Stimulated activated CD8-positive, alpha-beta memory T cell treated with anti-CD3 and anti-CD28 coated beads, Interleukin-4, amount 100 ng/mL, for 48 hours (primary cell): ENCODE data around the gene PPP1R1B.

Experiments
- DNase-seq: peaks from one replicate; pipeline ENCODE4 v3.0.0-alpha.2; 2020

The PPP1R1B gene

DNA sequence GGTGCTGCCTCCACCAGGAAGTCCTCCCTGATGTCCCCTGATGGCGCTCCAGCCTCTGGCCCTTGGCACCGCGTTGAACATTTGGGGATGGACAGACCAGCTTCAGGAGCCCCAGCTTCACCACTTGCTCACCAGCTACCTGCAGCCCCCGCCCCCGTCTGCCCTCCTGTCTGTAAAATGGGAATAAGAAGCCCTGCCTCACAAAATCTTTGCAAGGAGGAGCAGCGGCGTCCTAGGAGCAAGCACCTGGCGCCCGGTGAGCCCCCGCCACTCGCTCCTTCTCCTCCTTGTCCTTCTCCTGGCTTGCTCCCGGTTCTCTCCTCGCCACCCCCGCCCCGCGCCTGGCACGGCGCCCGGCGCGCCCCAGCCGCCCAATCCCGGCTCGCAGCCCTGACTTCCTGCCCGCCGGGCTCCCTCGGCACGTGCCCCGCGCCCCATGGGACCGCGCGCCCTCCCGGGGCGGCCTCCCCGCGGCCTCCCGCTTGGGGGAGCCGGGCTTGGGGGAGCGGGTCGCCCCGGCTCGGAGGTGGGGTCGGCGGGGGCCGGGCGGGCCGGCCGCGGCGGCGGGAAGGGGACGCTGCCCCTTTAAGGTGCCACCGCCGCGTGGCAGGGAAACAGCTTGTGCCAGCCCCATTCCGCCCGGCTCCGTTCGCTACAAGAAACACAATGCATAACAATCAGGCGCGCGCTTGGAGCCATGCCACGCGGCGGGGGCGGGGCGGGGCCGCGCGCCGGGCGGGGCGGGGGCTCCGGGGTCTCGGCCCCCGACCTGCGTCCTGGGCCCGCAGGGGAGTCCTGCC is 9.1 kb upstream of the PPP1R1B start:
- peak; percentile 66 for DNase-seq

DNA sequence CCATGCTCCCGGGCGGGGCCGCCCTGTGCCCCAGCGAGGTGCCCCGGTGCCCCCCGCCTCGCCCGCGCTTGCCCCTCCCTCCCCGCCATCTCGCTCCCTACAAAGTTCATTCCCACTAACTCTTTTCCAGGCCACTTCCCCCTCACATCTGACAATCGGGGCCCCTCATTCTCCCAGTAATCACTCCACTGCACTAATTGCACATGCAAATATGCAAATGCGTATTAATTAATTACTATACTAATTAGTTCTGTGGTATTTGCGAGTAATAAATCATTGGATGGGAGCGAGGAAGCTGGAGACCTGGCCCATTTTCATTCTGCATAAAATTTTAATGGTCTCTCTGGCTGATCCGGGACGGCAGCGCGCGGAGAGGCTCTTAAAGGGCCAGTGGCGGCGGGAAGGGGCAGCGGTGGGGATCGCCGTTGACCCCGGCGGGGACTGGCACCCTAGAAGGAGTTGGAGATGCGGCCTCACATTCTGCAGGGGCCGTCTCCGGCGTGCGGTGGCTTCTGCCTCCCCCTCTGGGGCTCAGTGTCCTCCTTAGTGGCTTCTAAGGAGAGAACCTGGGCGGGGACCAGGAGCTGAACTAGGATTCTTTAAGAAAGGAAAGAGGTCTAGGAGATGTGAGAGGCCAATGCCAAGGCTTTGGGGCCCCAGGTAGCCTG is 8.4 kb upstream of the PPP1R1B start:
- no peak for DNase-seq

DNA sequence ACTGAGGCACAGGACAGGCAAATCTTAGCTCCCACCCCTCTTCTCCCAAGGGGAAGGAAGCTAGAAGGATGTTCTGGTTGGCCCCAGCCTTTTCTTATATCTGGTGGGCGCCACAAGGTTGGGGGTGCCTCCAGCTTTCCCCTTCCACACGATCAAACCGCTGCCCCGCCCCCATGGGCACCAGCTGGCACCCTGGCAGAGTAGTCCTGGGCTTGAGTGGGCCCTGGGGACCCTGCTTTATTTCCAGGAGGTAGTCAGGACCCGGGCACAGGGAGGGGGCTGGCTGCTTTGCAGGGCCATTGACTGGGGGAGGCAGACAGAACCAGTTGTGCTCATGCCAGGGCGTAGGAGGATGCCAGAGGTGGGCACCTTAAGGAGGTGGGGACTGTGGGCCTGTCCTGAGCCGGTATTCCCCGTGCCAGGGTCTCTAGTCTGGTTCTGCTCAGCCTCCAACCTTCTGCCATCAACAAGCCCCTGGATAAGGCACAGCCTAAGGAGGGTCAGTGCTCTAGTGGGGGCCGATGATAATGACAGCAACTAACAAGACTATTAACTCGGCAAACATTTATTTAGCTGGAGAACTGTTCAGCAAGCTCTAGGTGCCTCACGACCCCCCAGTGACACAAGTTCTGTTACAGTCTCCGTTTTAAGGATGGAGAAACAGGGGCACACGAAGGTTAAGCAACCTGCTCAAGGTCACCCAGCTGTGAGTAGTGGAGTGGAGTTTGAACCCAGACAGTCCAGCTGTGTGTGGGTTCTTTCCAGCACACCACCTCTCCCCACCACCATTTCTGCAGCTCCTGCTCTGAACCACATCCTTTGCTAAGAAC is 7.6 kb upstream of the PPP1R1B start:
- no peak for DNase-seq

DNA sequence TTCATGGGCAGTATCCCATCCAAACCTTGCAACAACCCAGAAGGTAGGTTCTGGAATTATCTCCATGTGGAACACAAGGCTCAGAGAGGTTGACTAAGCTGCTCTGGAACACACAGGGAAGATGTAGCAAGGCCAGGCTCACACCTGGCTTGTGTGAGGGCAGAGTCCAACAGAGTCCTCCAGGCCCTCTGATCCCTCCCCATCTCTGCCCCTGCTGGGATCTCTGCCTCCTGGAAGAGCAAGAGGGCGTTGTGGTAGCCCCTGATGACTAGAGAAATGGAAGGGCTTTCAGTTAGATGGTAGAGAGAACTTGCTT is 7.0 kb upstream of the PPP1R1B start:
- no peak for DNase-seq

DNA sequence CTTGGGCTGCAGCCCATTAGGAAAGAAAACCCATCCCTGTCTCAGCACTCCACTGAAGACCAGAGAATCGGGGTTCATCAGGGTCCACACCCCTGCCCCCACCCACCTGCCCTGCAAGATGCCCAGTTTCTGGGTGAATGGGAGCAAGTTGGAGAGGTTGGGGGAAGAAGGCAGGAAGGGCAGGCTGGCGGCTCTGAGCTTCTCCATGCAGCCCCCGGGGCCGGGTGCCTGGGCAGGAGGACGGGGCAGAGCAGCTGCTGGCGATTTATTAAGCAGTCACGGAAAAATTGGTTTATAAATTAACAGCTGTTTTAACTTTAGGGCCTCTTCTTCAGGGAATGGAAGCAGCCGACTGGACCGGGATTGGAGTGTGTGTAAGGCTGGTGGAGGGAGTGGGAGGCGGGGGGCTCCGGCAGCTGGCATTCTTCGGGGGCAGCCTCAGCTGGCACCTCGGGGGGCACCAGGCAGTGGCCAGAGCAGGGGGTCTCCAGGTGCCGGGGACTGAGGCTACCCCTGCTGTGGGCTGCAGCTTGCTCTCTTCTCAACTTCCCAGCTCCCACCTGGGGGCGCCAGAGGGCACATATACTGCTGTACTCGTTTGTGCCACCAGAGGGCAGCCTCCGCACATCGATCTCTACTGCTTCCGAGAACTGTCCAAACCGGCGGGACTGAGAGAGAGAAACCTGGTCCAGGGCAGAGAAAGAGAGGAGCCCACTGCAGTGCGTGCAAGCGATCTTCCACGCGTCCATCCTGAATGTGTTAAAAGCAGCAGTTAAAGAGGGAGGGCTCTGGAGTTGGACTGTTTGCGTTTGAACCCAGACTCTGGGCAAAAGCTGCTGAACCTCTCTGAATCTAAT is 5.0 kb upstream of the PPP1R1B start:
- peak; percentile 95 for DNase-seq

DNA sequence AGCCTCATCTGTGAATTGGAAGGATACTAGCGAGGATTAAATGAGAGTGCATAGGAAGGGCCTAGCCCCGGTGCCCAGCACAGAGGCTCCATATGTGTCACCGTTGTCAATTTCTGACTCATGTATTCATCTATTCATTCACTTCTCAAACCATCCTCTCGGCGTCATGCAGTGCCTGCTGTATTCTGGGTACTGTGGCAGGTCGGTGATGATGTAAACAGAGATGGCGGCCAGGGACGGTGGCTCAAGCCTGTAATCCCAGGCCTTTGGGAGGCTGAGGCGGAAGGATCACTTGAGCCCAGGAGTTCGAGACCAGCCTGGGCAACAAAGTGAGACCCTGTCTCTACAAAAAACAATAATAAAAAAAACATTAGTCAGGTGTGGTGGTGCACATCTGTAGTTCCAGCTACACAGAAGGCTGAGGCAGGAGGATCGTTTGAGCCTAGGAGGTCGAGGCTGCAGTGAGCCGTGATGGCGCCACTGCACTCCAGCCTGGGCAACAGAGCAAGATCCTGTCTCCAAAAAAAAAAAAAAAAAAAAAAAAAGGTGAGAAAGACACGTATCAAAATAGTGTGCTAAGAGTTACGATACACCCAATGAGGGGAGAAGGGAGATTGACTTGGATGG is 4.3 kb upstream of the PPP1R1B start:
- peak; percentile 65 for DNase-seq

DNA sequence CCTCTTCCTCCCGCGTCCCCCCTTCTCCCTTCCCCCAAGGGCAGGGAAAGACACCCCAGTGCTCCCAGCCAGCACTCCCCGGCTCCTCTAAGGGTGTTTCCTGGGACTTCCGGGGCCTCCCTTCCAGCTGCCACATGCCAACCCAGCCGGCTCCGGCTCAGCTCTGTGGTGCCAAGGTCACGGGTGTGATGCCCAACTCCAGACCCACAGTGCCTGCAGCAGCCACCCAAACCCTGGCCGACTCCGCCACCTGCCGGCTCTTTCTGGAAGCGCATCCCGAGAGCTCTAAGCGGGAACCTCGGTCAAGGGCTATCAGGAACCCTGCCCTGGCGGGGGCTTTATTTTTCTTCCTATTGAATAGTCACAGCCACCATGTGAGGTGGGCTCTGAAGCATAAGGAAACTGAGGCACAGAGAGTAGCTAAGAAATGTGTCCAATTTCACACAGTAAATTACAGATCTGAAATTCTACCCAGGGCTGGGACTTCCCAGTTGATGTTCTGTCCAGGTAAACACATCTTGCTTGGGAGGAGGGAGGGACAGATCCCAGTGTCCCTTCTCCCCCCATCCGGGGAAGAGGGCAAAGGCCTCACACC is 3.3 kb upstream of the PPP1R1B start:
- DNase-seq, result peak; percentile 97

DNA sequence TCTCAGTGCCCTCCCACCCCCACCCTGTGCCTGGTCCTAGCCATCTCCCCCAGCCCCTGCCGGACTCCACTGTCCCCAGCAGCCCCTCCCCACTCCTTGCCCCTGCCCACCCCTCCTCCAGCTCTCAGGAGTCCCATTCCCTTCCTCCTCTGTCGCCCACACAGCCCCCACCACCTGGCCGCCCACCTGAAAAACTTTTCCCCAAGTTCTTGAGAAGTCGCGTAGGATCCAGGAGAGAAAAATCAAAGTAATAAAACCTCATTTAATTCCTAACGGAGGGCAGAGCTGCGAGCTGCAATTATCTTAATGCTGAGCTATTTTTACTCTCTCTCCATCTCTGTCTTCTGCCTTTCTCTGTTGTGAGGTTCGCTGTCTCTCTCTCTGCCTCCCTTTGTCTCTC is 2.4 kb upstream of the PPP1R1B start:
- DNase-seq, result no peak

DNA sequence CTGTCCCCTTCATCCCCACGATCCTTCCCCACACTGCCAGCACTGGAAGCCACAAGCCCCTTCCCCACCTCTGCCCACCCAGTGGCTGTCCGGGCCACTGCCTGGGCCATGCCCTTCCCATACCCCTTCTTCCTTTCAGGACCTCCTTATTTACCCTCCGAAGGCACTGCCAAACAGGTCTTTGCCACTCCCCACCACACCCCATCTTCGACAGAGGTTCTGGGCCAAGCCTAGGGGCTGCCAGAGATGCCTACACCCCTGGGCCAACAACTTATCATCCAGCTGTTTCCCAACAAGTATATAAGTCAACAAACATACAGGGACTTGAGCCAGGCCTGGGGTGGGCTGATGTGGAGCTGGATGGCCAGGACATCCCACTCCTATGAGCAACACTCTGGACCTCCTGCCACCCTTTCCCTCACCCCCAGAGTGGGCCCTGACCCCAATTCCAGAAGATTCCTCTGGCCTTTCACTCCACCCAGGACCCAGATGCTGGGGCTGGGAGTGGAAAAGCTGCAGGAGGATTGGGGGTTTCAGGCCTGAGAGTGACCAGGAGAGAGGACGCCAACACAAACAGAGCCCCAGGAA is 1.5 kb upstream of the PPP1R1B start:
- DNase-seq, result no peak

DNA sequence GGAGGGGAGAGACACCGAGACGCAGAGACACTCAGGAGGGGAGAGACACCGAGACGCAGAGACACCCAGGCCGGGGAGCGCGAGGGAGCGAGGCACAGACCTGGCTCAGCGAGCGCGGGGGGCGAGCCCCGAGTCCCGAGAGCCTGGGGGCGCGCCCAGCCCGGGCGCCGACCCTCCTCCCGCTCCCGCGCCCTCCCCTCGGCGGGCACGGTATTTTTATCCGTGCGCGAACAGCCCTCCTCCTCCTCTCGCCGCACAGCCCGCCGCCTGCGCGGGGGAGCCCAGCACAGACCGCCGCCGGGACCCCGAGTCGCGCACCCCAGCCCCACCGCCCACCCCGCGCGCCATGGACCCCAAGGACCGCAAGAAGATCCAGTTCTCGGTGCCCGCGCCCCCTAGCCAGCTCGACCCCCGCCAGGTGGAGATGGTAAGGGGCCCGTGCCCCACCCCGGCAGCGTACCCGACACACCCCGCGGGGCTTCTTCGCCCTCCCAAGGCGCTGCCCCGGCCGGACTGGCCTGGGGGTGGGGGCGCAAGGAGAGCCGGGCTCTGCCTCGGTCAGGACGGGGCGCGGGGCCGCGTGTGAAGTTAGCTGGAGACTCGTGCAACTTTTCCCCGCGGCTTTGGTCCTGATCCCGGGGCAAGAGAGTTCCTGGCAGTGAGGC is 427 bp downstream of the PPP1R1B start:
- no peak for DNase-seq

DNA sequence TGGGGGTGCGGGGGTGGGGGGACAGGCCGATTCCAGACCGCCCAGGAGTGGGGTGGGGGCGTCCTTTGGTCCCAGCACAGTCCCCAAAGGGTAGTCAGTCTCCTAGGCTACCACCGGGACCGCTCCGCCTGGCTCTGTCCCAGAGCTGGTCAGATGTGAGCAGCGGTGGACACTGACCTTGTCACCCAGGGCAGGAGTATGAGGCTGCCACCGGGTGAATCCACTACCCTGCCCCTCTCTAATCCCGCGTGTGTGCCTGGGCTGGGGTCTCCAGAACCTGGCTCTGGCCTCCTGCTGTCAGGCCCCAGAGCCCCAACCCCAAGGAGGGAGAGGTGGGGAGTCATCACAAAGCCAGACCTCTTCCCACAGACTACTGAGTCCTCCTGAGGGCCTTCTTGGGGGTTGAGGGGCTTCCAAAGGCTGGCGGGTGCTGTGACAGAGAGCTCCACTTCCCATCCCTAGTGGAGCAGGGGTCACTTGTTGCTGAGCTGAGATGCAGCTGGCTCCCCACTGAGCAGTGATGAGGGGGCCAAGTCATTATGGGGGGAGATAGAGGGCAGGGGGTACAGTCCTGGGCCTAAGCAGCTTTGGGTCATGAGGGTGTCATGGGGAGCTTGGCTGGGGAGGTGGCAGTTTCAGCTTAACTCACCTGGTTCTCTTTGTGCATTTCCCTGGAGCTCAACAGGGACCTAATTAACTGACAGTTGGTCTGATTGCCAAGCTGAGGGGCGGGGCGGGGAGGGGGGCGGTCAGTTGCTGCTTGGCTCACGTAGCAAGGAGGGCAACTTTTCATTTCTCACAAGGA is 1.2 kb downstream of the PPP1R1B start:
- no peak for DNase-seq

DNA sequence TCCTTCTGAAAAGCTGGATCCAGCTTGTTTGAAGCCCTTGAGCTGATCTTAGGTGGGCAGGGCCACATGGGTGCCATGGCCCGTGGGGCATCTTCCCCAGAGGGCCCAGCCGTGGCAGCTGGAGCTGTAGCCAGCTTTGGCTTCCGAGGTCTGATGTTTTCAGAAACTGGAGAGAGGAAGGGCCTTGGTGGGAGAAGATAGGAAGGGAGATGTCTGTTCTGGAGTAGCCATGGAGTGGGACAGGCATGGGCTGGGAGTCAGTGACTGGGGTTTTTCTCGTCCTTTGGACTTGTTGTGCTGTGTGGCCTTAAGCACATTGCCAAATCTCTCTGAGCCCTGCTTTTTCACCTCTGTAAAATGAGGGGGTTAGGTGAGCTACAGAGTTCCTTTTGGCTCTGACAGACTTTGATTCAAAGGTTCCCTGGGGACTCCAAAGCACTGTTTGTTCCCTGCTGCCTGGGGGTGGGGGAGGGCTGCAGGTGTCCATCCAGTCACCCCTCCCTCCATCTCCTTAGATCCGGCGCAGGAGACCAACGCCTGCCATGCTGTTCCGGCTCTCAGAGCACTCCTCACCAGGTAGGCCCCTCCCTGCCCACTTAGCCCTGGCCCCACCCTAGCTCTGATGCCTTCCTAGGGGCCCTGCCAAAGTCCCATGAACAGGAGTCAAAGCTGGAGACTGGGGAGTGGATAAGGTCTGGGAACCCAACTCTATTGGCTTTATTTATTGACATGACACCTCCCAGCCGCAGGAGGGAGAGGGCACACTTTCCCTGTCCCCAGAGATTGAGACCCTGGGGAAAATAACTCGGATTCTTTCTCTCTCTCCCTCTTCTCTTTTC is 2.1 kb downstream of the PPP1R1B start:
- DNase-seq, result no peak

DNA sequence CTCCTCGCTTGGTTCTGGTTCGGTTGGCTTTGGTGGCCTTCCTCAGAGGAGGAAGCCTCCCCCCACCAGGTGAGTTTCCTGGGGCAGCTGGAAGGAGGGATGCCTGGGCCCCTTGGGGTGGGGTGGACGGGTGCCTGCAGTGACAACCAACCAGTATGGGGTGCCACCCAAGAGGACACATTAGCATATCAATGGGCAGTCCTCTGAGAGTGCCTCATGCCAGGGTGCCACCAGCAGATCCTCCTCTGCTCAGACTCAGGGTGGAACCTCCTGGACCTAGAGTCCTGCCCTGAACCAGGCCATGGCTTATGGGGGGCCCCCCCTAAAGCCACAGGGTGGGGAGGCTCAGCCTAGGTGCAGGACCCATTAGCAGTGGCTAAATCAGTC is 2.7 kb downstream of the PPP1R1B start:
- no peak for DNase-seq

DNA sequence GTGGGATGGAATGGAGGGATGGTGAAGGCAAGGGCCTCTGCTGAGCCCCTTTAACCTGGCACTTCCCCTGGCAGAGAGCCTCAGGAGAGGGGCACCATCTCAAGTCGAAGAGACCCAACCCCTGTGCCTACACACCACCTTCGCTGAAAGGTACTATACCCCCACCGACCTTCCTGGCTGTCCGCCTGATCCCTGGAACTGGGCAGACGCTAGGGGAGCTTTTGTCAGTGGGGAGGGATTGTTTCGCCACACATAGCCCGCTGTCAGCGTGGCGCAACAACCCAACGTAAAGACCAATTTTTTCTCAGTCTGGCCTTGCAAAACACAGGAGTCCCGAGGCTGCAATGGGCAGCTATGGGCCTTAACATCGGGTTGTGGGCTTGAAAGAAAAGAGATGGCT is 3.1 kb downstream of the PPP1R1B start:
- DNase-seq, result no peak

DNA sequence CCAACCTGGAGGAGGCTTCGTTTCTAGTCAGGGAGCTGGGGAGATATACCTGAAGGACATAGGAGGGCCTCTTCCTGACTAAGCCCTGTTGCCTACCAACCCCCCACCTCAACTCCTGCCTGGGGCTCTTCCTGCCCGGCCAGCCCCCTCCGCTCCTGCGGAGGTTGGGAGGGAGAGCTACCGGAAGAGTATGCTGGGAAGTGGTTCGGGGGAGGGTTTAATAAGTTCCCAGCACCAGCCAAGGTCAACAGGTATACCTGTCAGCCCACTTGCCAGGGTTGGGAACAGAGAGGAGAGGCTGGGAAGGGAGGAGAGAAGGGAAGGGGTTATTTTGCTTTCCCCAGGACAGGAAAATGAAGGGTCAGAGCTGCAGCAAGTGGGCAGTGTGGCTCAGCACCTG is 4.7 kb downstream of the PPP1R1B start:
- DNase-seq, result no peak

DNA sequence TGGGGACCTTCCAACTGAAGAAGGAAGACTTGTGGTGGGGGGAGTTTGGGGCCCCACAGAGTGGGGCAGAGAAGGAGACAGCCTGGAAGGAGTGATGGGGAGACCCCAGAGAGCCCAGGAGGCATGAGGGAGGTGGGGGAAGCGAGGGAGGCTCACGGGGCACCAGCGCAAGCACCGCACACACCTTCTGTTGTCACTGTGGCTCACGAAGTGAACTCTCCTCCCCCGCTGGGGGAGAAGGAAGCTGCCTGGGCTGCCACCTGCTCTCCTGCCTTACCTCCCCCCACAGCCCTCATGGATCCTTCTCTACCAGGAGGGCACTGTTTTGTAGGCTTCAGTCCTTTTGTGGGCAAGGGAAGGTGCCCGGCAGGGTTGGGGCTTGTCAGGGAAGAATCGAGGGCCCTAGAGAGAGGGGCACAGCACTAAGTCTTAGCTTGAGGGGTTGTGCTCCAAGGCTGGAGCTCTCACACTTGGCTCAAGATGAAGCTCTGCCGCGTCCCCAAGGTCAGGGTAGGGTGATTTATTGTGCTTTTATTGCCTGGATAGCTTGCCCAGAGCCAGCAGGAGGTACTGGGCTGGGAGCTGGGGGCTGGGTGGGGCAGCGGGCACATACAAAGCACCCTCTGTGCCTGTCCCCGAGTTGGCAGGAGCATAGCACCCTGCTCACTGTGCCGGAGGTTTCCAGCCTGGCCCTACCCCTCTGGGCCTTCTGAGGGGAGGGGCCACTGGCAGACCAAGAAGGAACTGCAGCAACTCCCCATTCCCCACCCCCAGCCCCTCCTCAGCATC is 5.6 kb downstream of the PPP1R1B start:
- no peak for DNase-seq

DNA sequence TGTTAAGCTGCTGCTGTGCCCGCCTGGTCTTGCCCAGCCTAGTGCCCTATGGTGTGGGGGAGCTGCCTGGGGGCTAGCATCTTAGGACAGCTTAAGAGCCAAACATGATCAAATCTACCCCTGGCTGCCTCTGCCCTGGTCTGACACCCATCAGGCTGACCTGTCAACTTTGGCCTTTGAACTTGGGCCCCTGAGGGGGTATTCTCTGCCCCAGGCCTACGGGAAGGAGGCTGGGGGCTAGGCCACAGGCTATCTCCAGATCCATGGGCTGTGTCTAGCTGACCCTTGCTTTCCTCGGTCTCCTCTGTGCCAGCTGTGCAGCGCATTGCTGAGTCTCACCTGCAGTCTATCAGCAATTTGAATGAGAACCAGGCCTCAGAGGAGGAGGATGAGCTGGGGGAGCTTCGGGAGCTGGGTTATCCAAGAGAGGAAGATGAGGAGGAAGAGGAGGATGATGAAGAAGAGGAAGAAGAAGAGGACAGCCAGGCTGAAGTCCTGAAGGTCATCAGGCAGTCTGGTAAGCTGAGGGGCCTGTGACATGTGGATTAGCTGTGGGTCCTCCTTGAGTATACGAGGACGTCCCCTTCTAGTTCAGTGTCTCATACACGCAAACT is 6.9 kb downstream of the PPP1R1B start:
- DNase-seq, result no peak

DNA sequence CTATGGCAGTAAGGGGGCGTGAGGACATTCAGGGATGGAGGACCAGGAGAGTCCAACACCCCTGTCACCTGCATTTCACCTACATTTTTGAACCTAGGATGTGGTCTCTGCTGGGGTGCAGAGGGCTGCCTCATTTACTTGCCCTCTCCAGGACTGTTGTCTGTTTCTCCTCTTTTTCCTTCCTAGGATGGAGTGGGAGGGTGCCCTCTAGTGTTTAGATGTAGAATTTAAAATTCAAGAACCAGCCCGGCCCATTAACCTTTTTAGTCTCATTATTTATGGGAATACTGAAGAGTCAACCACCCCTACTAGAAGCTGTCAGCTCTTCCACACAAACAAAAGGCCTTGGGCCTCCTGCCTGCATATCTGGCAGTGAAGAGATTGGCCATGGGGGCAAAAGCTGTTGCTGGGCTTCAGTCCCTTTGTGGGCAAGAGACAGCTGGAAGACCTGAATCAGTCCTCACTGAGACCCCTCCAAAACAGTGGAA is 7.7 kb downstream of the PPP1R1B start:
- no peak for DNase-seq
